Choroid plexus epithelial cell (primary cell): Measurements from ENCODE around the gene ANKZF1.
A peak's percentile ranks its signal among the peaks of the same experiment; 100 is the strongest.

ENCODE experiments used
- DNase-seq: peaks from one replicate; pipeline ENCODE4 v3.0.0-alpha.2; 2010; ENCODE audit warnings: low read depth
- H3K4me3 ChIP-seq: 2 replicates; pipeline ENCODE4 v1.5.1; 2011; ENCODE audit warnings: low read depth, mild to moderate bottlenecking, control low read depth, low read length, moderate library complexity
- CTCF ChIP-seq: conservative IDR thresholded peaks from 2 replicates; pipeline ENCODE4 v1.5.1; 2011; ENCODE audit warnings: low read depth, mild to moderate bottlenecking, control low read depth, inconsistent platforms, low read length, moderate library complexity

Gene ANKZF1

DNA sequence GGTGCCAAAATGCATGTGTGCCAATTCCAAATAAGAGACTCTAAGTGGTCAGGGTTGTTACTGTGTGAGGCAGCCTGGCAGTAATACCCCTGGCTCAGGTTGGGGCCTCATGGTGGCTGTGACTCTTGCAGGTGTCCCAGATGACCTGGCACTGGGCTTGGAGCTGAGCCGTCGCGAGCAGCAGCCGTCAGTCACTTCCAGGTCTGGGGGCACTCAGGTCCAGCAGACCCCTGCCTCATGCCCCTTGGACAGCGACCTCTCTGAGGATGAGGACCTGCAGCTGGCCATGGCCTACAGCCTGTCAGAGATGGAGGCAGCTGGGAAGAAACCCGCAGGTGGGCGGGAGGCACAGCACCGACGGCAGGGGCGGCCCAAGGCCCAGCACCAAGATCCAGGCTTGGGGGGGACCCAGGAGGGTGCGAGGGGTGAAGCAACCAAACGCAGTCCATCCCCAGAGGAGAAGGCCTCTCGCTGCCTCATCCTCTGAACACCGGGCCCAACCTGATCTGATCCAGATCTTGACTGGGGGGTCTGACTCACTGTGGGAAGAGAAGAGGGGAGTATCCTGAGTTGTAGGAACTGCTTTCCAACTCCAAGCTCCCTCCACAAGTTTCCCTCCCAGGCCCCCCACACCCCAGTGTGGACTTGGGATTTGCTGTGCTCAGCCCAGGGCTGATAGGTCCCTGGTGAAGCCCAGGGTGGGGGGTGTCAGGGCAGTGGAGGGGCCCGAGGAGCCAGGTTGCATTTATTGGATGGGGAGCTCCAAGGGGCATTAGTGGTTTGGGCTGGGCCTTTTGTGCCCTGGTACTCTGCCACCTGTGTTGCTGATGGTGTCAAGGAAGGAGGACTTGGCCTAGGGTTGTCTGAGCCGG is 55.1 kb downstream of the ANKZF1 start:
- DNase-seq, result no peak
- TF ChIP-seq CTCF, result no peak
- H3K4me3 ChIP-seq, result no peak overlapping the region

DNA sequence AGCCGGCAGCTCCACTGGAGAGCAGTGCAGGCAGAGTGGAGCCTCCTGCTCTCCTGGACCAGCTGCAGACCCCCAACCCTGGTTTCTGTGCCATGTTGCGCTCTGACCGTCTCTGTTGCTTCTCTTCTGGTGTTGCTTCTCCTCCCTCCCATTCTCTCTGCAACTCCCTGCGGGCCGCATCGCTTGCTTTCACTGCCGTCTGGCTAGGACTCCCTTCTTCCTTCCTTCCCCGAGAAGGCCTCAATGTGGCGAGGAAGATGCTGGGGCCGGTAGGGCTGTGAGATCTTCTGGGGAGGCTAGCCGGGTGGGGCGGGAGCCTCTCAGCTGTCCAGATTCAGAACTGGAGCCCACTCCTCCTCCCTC is 55.7 kb downstream of the ANKZF1 start:
- TF ChIP-seq CTCF, result no peak
- no peak for DNase-seq
- H3K4me3 ChIP-seq, result no peak overlapping the region

- DNase-seq, result peak; percentile 83
- TF ChIP-seq CTCF, result no peak
- H3K4me3 ChIP-seq, result no peak overlapping the region
Observed at GRCh38 chr2:219285894-219286425, 56.4 kb downstream of the ANKZF1 start.
